Upper lobe of left lung (tissue), 6 donors: ENCODE data around the gene CDH2. TPM values are rescaled to one million over a fixed set of nuclear protein-coding genes. Genes with fewer than 3 reads are reported as not detected.

Experiments
- ATAC-seq, 2 donors: fragments of 200-7000 bp; cut with Tn5 transposase; one replicate each; pipeline ENCODE4 v1.9.1; 2022; ENCODE audit warnings: mild to moderate bottlenecking in 2 of 2, moderate library complexity in 2 of 2; ENCODE audit not compliant: low FRiP score in 2 of 2
- DNase-seq, 2 donors: peaks; one replicate each; pipeline ENCODE4 v3.0.0-alpha.2; 2019 to 2020
- H3K27ac ChIP-seq, 4 donors: fragments of 200-600 bp; sonication (generic); one replicate each; pipeline ENCODE4 v1.5.1; 2016 to 2019
- H3K27me3 ChIP-seq, 4 donors: fragments of 200-600 bp; sonication (generic); one replicate each; pipeline ENCODE4 v1.5.1; 2017 to 2019
- H3K36me3 ChIP-seq, 4 donors: fragments of 200-600 bp; sonication (generic); one replicate each; pipeline ENCODE4 v1.5.1; 2016 to 2019
- H3K4me1 ChIP-seq, 4 donors: fragments of 200-600 bp; sonication (generic); one replicate each; pipeline ENCODE4 v1.5.1; 2018 to 2019
- H3K4me3 ChIP-seq, 4 donors: fragments of 200-600 bp; sonication (generic); one replicate each; pipeline ENCODE4 v1.5.1; 2017 to 2019; ENCODE audit warnings: mild to moderate bottlenecking in 2 of 4, moderate library complexity in 1 of 4
- H3K9me3 ChIP-seq, 4 donors: fragments of 200-600 bp; sonication (generic); one replicate each; pipeline ENCODE4 v1.5.1; 2018 to 2019
- CTCF ChIP-seq, 6 experiments: fragments of 450-650 bp in 4 of 6; fragments of 200-600 bp in 2 of 6; sonication (generic) in 2 of 6; IDR thresholded peaks; one replicate each; pipeline ENCODE4 v1.5.1; 2016 to 2019; ENCODE audit warnings: antibody characterized with exemption in 6 of 6
- EP300 ChIP-seq, 4 donors: sonication (generic); formaldehyde crosslinking; IDR thresholded peaks; one replicate each; pipeline ENCODE4 v1.5.1; 2017; ENCODE audit warnings: antibody characterized with exemption in 4 of 4, control low read depth in 2 of 4
- POLR2A ChIP-seq, 4 donors: fragments of 450-650 bp; IDR thresholded peaks; one replicate each; pipeline ENCODE4 v1.5.1; 2016 to 2017; ENCODE audit warnings: antibody characterized with exemption in 4 of 4, mild to moderate bottlenecking in 2 of 4
- POLR2AphosphoS5 ChIP-seq, 2 donors: sonication (generic); formaldehyde crosslinking; IDR thresholded peaks; one replicate each; pipeline ENCODE4 v1.5.1; 2017; ENCODE audit warnings: antibody characterized with exemption in 2 of 2
- WGBS, 2 donors: methylation state at CpG; one replicate each; pipeline ENCODE4 v1.1.5; 2017 to 2018; 5-methylcytosine and 5-hydroxymethylcytosine counted together
- total RNA-seq, 6 donors: library from RNA; depleted of rRNA in 4 of 6; stranded (reverse); fragments of >200 nt in 4 of 6; gene quantifications; one replicate each; pipeline versions ENCODE4 v1.1.0 to v1.2.1, GENCODE V29; 2016 to 2021
- donor health status: DM: no; HTN: no; CAD: no; lungs with moderate emphysema.
- donor health status: DM: no; HTN: yes; CAD: no; lungs with severe emphysema.

Gene CDH2
- total RNA-seq, 6 donors from 2014 or later = 0.20 to 2.3 (median 0.75) TPM; not detected in 2

GRCh38 chr18:27952741-27953140 is 224.2 kb downstream of the CDH2 start:
- ATAC-seq (no peak), DNase-seq (no peak)
- H3K9me3 ChIP-seq = no peaks in the 10 kb centered on the region
- no peak overlapping the region for H3K27ac ChIP-seq
- H3K4me3 ChIP-seq = no peak overlapping the region
- TF ChIP-seq POLR2AphosphoS5 (IDR thresholded peaks at IDR 0.05) = no peak
- TF ChIP-seq CTCF (IDR thresholded peaks at IDR 0.05) = no peak
- TF ChIP-seq POLR2A (IDR thresholded peaks at IDR 0.05) = no peak
- no peak for TF ChIP-seq EP300 (IDR thresholded peaks at IDR 0.05)
- H3K27me3 ChIP-seq = no peaks in the 10 kb centered on the region
- no peaks in the 10 kb centered on the region for H3K4me1 ChIP-seq
- H3K36me3 ChIP-seq = no peaks in the 10 kb centered on the region

- Histone ChIP-seq H3K27ac (no peak overlapping the region), H3K9me3 (no peaks in the 10 kb centered on the region), H3K4me3 (no peak overlapping the region), H3K36me3 (no peaks in the 10 kb centered on the region), H3K27me3 (no peaks in the 10 kb centered on the region), H3K4me1 (no peaks in the 10 kb centered on the region)
- TF ChIP-seq POLR2AphosphoS5 (IDR thresholded peaks at IDR 0.05) (no peak), EP300 (IDR thresholded peaks at IDR 0.05) (no peak), CTCF (IDR thresholded peaks at IDR 0.05) (no peak), POLR2A (IDR thresholded peaks at IDR 0.05) (no peak)
- DNase-seq = no peak
- WGBS, 2 donors = 81 to 90% methylated on average over 5 of the region's 5 CpGs
- ATAC-seq = no peak
Observed at GRCh38 chr18:27950648-27951228, 226.2 kb downstream of the CDH2 start.

- H3K27me3 ChIP-seq = no peaks in the 10 kb centered on the region
- WGBS, 2 donors = 58 to 64% methylated on average over 2 of the region's 2 CpGs
- no peaks in the 10 kb centered on the region for H3K4me1 ChIP-seq
- DNase-seq (no peak), ATAC-seq (no peak)
- H3K27ac ChIP-seq = no peak overlapping the region
- TF ChIP-seq CTCF (IDR thresholded peaks at IDR 0.05) = no peak
- TF ChIP-seq EP300 (IDR thresholded peaks at IDR 0.05) = no peak
- TF ChIP-seq POLR2AphosphoS5 (IDR thresholded peaks at IDR 0.05) = no peak
- TF ChIP-seq POLR2A (IDR thresholded peaks at IDR 0.05) = no peak
- H3K9me3 ChIP-seq = no peaks in the 10 kb centered on the region
- no peak overlapping the region for H3K4me3 ChIP-seq
- no peaks in the 10 kb centered on the region for H3K36me3 ChIP-seq
Observed at GRCh38 chr18:27948986-27949385, 227.9 kb downstream of the CDH2 start.

- no peak for TF ChIP-seq CTCF (IDR thresholded peaks at IDR 0.05)
- no peak for TF ChIP-seq POLR2AphosphoS5 (IDR thresholded peaks at IDR 0.05)
- no peak for TF ChIP-seq EP300 (IDR thresholded peaks at IDR 0.05)
- no peak for TF ChIP-seq POLR2A (IDR thresholded peaks at IDR 0.05)
- ATAC-seq (no peak), DNase-seq (no peak)
- Histone ChIP-seq H3K9me3 (no peaks in the 10 kb centered on the region), H3K27ac (no peak overlapping the region), H3K4me1 (no peaks in the 10 kb centered on the region), H3K27me3 (no peaks in the 10 kb centered on the region), H3K4me3 (no peak overlapping the region), H3K36me3 (no peaks in the 10 kb centered on the region)
- WGBS, 2 donors = 81 to 90% methylated on average over 6 of the region's 6 CpGs
Observed at GRCh38 chr18:27942706-27943105, 234.2 kb downstream of the CDH2 start.

GRCh38 chr18:27931535-27931934 is 245.4 kb downstream of the CDH2 start:
- DNase-seq (no peak), ATAC-seq (no peak)
- H3K4me3 ChIP-seq = no peak overlapping the region
- 47 to 52% methylated on average over 3 of the region's 3 CpGs for WGBS, 2 donors
- no peaks in the 10 kb centered on the region for H3K4me1 ChIP-seq
- no peaks in the 10 kb centered on the region for H3K9me3 ChIP-seq
- H3K36me3 ChIP-seq = no peaks in the 10 kb centered on the region
- no peak overlapping the region for H3K27ac ChIP-seq
- no peaks in the 10 kb centered on the region for H3K27me3 ChIP-seq
- TF ChIP-seq POLR2A (IDR thresholded peaks at IDR 0.05) = no peak
- no peak for TF ChIP-seq EP300 (IDR thresholded peaks at IDR 0.05)
- no peak for TF ChIP-seq CTCF (IDR thresholded peaks at IDR 0.05)
- no peak for TF ChIP-seq POLR2AphosphoS5 (IDR thresholded peaks at IDR 0.05)
